Right lobe of liver (tissue), 4 donors: ENCODE results near the gene EPHB3.

Source experiments
- CTCF ChIP-seq, 4 donors: fragments of 200-600 bp in 3 of 4; fragments of 450-650 bp in 1 of 4; IDR thresholded peaks; one replicate each; pipeline versions ENCODE4 v1.5.1 to v1.8.0; 2016 to 2022; ENCODE audit warnings: antibody characterized with exemption in 4 of 4, mild to moderate bottlenecking in 2 of 4
- POLR2A ChIP-seq: fragments of 450-650 bp; IDR thresholded peaks from one replicate; pipeline ENCODE4 v1.6.1; 2017; ENCODE audit warnings: antibody characterized with exemption, mild to moderate bottlenecking
- donor health status: DM: no; HTN: no; CAD: no.
- donor health status: DM: no; HTN: no; CAD: no.
- donor health status: DM: no; HTN: yes; CAD: no.

DNA sequence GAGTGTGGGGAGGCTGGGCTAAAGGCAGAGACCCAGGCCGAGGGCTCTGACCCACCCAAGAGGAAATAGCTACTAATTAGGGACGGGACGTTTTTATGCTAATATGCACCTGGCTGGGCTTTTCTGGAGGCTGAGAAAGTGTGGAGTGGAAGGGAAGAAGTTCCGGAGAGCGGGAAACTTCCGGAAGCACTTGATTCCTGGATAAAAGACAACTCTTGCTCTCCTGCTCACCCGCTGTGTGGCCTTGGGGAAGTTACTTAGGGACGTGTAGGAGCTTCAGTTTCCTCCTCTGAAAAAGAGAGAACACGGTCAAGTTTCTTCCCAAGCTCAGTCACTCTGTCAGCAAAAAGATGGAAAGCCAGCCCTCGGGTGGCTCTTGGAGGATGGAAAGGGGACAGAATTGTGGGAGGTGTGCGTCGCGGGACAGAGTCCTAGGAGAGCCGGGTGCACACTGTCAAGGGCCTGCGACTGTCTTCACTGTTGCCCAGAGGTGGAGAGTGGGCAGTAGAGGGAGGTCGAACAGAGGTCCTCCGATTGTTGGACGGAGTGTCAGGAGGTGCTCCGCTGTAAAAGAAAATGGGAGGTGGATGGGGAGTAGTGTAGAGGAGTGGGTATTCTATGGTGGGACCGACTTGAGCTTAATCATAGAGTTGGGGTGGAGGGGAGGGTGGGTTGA lies 43.2 kb downstream of the EPHB3 start:
- TF ChIP-seq POLR2A: no peak
- no peak for TF ChIP-seq CTCF (IDR thresholded peaks at IDR 0.05)
